C4-2B (cell line): Measurements from ENCODE around the gene IL10.

Experiments used
- ZFX ChIP-seq: fragments of 450-650 bp; IDR thresholded peaks from 2 replicates; pipeline ENCODE4 v1.6.1; 2017
- TF ChIP-seq, protein P1 (sequence below): fragments of 450-650 bp; conservative IDR thresholded peaks from 2 replicates; pipeline ENCODE4 v1.5.1; 2017; ENCODE audit warnings: mild to moderate bottlenecking

DNA sequence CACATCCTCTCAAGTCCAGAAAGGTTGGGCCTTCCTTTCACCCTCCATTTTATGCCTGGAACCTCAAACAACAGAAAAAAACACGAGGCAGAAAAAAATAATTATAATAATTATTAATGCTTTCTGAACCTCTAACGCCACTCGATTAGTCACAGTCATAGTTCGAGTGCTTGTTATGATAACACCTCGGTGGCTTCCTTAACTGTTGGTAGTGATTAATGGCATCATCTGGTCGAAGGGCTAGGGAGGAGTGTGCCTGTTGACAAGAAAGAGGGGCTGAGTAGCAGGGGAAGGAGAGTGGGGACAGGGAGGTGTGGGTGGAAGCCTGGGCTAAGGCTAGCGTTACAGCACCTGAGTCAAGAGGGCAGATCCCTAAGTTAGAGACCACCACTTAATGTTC, 21.3 kb upstream of the IL10 start:
- TF ChIP-seq, protein P1, sequence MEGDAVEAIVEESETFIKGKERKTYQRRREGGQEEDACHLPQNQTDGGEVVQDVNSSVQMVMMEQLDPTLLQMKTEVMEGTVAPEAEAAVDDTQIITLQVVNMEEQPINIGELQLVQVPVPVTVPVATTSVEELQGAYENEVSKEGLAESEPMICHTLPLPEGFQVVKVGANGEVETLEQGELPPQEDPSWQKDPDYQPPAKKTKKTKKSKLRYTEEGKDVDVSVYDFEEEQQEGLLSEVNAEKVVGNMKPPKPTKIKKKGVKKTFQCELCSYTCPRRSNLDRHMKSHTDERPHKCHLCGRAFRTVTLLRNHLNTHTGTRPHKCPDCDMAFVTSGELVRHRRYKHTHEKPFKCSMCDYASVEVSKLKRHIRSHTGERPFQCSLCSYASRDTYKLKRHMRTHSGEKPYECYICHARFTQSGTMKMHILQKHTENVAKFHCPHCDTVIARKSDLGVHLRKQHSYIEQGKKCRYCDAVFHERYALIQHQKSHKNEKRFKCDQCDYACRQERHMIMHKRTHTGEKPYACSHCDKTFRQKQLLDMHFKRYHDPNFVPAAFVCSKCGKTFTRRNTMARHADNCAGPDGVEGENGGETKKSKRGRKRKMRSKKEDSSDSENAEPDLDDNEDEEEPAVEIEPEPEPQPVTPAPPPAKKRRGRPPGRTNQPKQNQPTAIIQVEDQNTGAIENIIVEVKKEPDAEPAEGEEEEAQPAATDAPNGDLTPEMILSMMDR: no peak
- TF ChIP-seq ZFX: no peak
